Stimulated activated CD8-positive, alpha-beta memory T cell treated with anti-CD3 and anti-CD28 coated beads, Interleukin-15, amount 100 ng/mL, for 1 hour (primary cell): ENCODE results near the gene RPGRIP1.
"Not testable (repeated sequence)": the region's sequence is repeated elsewhere in the genome, so short reads cannot be mapped to it uniquely, and the experiment has no call there.

ENCODE experiments used
- DNase-seq: peaks from one replicate; pipeline ENCODE4 v3.0.0-alpha.2; 2020; ENCODE audit warnings: low read depth

RPGRIP1 gene

GRCh38 chr14:21302013-21302835, 22.3 kb downstream of the RPGRIP1 start:
- no peak for DNase-seq

GRCh38 chr14:21302836-21303140, 22.9 kb downstream of the RPGRIP1 start:
- DNase-seq, result not testable (repeated sequence)

- DNase-seq, result no peak
Observed at GRCh38 chr14:21307637-21308036, 27.8 kb downstream of the RPGRIP1 start.

- no peak for DNase-seq
Observed at GRCh38 chr14:21308132-21308478, 28.2 kb downstream of the RPGRIP1 start.

- peak; percentile 39 for DNase-seq
Observed at GRCh38 chr14:21308479-21309237, 28.8 kb downstream of the RPGRIP1 start.

GRCh38 chr14:21309238-21309636, 29.4 kb downstream of the RPGRIP1 start:
- no peak for DNase-seq

GRCh38 chr14:21309956-21310355, 30.1 kb downstream of the RPGRIP1 start:
- no peak for DNase-seq

GRCh38 chr14:21311614-21312013, 31.7 kb downstream of the RPGRIP1 start:
- no peak for DNase-seq

- no peak for DNase-seq
Observed at GRCh38 chr14:21313512-21313911, 33.6 kb downstream of the RPGRIP1 start.

- no peak for DNase-seq
Observed at GRCh38 chr14:21317398-21317797, 37.5 kb downstream of the RPGRIP1 start.

- DNase-seq, result no peak
Observed at GRCh38 chr14:21320913-21321312, 41.0 kb downstream of the RPGRIP1 start.

GRCh38 chr14:21322716-21323115, 42.8 kb downstream of the RPGRIP1 start:
- no peak for DNase-seq

- no peak for DNase-seq
Observed at GRCh38 chr14:21326972-21327371, 47.1 kb downstream of the RPGRIP1 start.
